Neural progenitor cell (in vitro differentiated cells): ENCODE measurements around the gene CACNB1. TPM values are rescaled to one million over a fixed set of nuclear protein-coding genes. Genes with fewer than 3 reads are reported as not detected.

Source experiments
- DNase-seq: peaks from one replicate; pipeline ENCODE4 v3.0.0-alpha.2; 2016; ENCODE audit warnings: low spot score
- H2AFZ ChIP-seq: fragments of 200-600 bp; sonication (generic); replicated peaks from 2 replicates; pipeline ENCODE4 v1.6.1; 2016; ENCODE audit warnings: antibody characterized with exemption
- H3F3A ChIP-seq: fragments of 200-600 bp; sonication (generic); 2 replicates; pipeline ENCODE4 v1.6.1; 2016; ENCODE audit warnings: antibody characterized with exemption, low read depth
- H3K27ac ChIP-seq: fragments of 200-600 bp; sonication (generic); 2 replicates; pipeline ENCODE4 v1.5.1; 2016; ENCODE audit warnings: mild to moderate bottlenecking
- H3K27me3 ChIP-seq: fragments of 200-600 bp; sonication (generic); 2 replicates; pipeline ENCODE4 v1.6.1; 2016; ENCODE audit warnings: mild to moderate bottlenecking, moderate library complexity
- H3K36me3 ChIP-seq: fragments of 200-600 bp; sonication (generic); 2 replicates; pipeline ENCODE4 v1.5.1; 2016
- H3K4me1 ChIP-seq: fragments of 200-600 bp; sonication (generic); 2 replicates; pipeline ENCODE4 v1.6.1; 2016; ENCODE audit warnings: mixed run types
- H3K4me2 ChIP-seq: fragments of 200-600 bp; sonication (generic); 2 replicates; pipeline ENCODE4 v1.6.1; 2016
- H3K4me3 ChIP-seq: fragments of 200-600 bp; sonication (generic); 2 replicates; pipeline ENCODE4 v1.5.1; 2016
- H3K79me2 ChIP-seq: fragments of 200-600 bp; sonication (generic); 2 replicates; pipeline ENCODE4 v1.6.1; 2016; ENCODE audit warnings: low read depth
- H3K9ac ChIP-seq: fragments of 200-600 bp; sonication (generic); 2 replicates; pipeline ENCODE4 v1.6.1; 2016
- H3K9me3 ChIP-seq: fragments of 200-600 bp; sonication (generic); 2 replicates; pipeline ENCODE4 v1.5.1; 2016; ENCODE audit warnings: low read depth
- H4K20me1 ChIP-seq: fragments of 200-600 bp; sonication (generic); 2 replicates; pipeline ENCODE4 v1.6.1; 2016; ENCODE audit warnings: low read depth
- H3K27ac Mint-ChIP-seq: 3 replicates; pipeline ENCODE4 v1.8.0; 2021; ENCODE audit warnings: mixed read lengths
- H3K27me3 Mint-ChIP-seq: 2 replicates; pipeline ENCODE4 v1.8.0; 2022; ENCODE audit warnings: low read depth, mild to moderate bottlenecking, inconsistent platforms, moderate library complexity, mixed read lengths; ENCODE audit not compliant: insufficient read depth
- H3K36me3 Mint-ChIP-seq: 3 replicates; pipeline ENCODE4 v1.8.0; 2021; ENCODE audit warnings: mixed read lengths
- H3K4me1 Mint-ChIP-seq: 3 replicates; pipeline ENCODE4 v1.8.0; 2021; ENCODE audit warnings: mixed read lengths
- H3K4me3 Mint-ChIP-seq: 3 replicates; pipeline ENCODE4 v1.8.0; 2021; ENCODE audit warnings: mild to moderate bottlenecking, moderate library complexity, mixed read lengths
- H3K9me3 Mint-ChIP-seq: 3 replicates; pipeline ENCODE4 v1.8.0; 2020; ENCODE audit warnings: mixed read lengths
- EZH2 ChIP-seq: fragments of 200-600 bp; sonication (generic); IDR thresholded peaks from 2 replicates; pipeline ENCODE4 v1.6.1; 2017; ENCODE audit warnings: antibody characterized with exemption, mild to moderate bottlenecking, moderate library complexity
- EZH2phosphoT487 ChIP-seq: fragments of 200-600 bp; sonication (generic); IDR thresholded peaks from 2 replicates; pipeline ENCODE4 v1.6.1; 2017; ENCODE audit warnings: antibody characterized with exemption
- total RNA-seq: library from RNA; depleted of rRNA; stranded (reverse); fragments of >200 nt; gene quantifications from 2 replicates; pipeline ENCODE4 v1.2.3, GENCODE V29; 2015; ENCODE audit warnings: low replicate concordance
- TF ChIP-seq, protein P1 (sequence below): fragments of 200-600 bp; sonication (generic); IDR thresholded peaks from 2 replicates; pipeline ENCODE4 v1.5.1; 2017; ENCODE audit warnings: antibody characterized with exemption, mild to moderate bottlenecking

CACNB1 gene
- total RNA-seq, 1 donor from 2014 or later = 6.3 TPM

DNA sequence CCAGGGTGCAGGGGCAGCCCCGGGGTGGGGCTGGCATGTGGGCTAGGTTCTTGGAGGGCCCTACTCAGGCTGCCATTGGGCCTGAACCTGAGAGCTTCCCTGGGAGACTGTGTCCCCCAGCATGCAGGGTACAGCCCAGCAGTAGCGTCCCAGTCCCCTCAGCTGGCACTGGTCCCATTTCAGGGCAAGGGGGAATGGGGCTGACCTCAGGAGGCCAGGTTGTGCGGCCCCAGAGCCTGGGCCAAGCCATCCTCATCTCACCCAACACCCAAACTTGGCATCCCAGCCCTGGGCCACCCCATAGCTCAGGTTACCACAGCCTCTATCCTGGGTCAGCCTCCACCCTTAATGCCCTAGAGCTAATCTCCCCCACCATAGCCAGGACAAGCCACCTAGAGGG lies 52.3 kb downstream of the CACNB1 start:
- H3K27me3 Mint-ChIP-seq = peaks cover 31% of the 10 kb centered on the region
- peaks cover 3% of the 10 kb centered on the region for H3K4me1 Mint-ChIP-seq
- Histone ChIP-seq H3K4me1 (no peaks in the 10 kb centered on the region), H3K27ac (no peak overlapping the region), H3K79me2 (no peaks in the 10 kb centered on the region), H3K36me3 (no peaks in the 10 kb centered on the region), H3K4me2 (no peak overlapping the region), H3F3A (peaks cover 6% of the 10 kb centered on the region), H3K27me3 (peaks cover 14% of the 10 kb centered on the region), H2AFZ (no peak overlapping the region), H3K9me3 (no peaks in the 10 kb centered on the region), H3K4me3 (no peak overlapping the region), H4K20me1 (no peaks in the 10 kb centered on the region), H3K9ac (no peak overlapping the region)
- no peaks in the 10 kb centered on the region for H3K36me3 Mint-ChIP-seq
- DNase-seq = no peak
- TF ChIP-seq, protein P1, sequence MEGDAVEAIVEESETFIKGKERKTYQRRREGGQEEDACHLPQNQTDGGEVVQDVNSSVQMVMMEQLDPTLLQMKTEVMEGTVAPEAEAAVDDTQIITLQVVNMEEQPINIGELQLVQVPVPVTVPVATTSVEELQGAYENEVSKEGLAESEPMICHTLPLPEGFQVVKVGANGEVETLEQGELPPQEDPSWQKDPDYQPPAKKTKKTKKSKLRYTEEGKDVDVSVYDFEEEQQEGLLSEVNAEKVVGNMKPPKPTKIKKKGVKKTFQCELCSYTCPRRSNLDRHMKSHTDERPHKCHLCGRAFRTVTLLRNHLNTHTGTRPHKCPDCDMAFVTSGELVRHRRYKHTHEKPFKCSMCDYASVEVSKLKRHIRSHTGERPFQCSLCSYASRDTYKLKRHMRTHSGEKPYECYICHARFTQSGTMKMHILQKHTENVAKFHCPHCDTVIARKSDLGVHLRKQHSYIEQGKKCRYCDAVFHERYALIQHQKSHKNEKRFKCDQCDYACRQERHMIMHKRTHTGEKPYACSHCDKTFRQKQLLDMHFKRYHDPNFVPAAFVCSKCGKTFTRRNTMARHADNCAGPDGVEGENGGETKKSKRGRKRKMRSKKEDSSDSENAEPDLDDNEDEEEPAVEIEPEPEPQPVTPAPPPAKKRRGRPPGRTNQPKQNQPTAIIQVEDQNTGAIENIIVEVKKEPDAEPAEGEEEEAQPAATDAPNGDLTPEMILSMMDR = no peak
- no peak for TF ChIP-seq EZH2
- H3K4me3 Mint-ChIP-seq = peak overlapping the region; percentile 18
- H3K27ac Mint-ChIP-seq = no peak overlapping the region
- no peaks in the 10 kb centered on the region for H3K9me3 Mint-ChIP-seq

DNA sequence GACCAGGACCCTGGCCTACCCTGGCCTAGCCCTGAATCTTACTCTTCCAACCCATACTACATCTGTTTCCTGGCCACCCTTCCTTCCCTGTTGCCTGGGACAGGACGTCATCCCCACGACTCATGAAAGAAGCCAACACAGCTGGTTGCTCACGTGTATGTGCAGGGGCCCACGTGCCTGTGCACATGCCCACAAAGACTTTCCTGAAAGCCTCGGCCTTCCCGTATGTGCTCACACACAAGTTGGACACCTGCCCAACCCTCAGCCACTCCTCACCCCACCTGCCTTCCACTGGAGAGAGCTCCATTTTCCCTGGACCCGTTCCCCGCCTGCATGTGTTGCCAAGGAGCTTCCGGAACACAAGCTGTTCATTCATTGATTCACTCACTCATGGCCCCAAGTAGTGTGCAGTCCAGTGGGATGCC lies 53.0 kb downstream of the CACNB1 start:
- Mint-ChIP-seq H3K4me3 (no peak overlapping the region), H3K27ac (no peak overlapping the region), H3K36me3 (no peaks in the 10 kb centered on the region), H3K4me1 (peaks cover 2% of the 10 kb centered on the region), H3K27me3 (peaks cover 24% of the 10 kb centered on the region), H3K9me3 (no peaks in the 10 kb centered on the region)
- no peak overlapping the region for H3K4me3 ChIP-seq
- no peak overlapping the region for H2AFZ ChIP-seq
- no peaks in the 10 kb centered on the region for H3K79me2 ChIP-seq
- H3K36me3 ChIP-seq = no peaks in the 10 kb centered on the region
- H3K4me1 ChIP-seq = no peaks in the 10 kb centered on the region
- H3K27ac ChIP-seq = no peak overlapping the region
- TF ChIP-seq, protein P1 = no peak
- TF ChIP-seq EZH2 (no peak), EZH2phosphoT487 (no peak)
- DNase-seq = no peak
- H3K9me3 ChIP-seq = no peaks in the 10 kb centered on the region
- peaks cover 6% of the 10 kb centered on the region for H3F3A ChIP-seq
- no peak overlapping the region for H3K4me2 ChIP-seq
- no peak overlapping the region for H3K9ac ChIP-seq
- H4K20me1 ChIP-seq = no peaks in the 10 kb centered on the region
- H3K27me3 ChIP-seq = peaks cover 7% of the 10 kb centered on the region

DNA sequence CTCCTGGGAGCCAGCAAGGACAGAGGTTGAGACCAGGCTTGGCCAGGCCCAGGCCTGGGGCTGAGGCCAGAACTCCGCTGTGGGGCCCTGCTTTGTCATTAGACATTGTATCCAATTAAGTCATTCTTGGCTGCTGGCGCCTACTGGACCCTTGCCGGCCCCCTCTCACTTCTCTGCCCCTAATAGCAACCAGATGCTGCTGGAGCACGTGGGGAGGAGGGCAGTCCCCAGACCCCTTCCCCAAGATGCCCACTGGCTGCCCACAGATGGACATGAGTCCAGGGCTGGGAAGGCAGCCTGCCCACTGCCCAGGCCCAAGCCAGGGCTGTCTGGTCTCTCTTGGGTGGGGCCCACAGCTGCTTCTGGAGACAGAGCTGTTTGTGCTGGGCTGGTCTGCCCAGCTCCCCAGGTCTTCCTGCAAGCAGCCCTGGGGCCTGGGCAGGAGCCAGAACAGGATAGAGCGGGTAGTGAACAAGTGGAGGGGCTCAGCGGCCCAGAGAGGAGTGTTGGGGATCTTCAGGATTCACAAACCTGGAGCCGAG lies 53.8 kb downstream of the CACNB1 start:
- Histone ChIP-seq H3K36me3 (no peaks in the 10 kb centered on the region), H3K4me2 (no peak overlapping the region), H3K27me3 (no peaks in the 10 kb centered on the region), H4K20me1 (no peaks in the 10 kb centered on the region), H3K9ac (no peak overlapping the region), H3K79me2 (no peaks in the 10 kb centered on the region), H3K9me3 (no peaks in the 10 kb centered on the region), H3K4me3 (no peak overlapping the region), H3K4me1 (no peaks in the 10 kb centered on the region), H3K27ac (no peak overlapping the region), H3F3A (peaks cover 6% of the 10 kb centered on the region), H2AFZ (no peak overlapping the region)
- H3K9me3 Mint-ChIP-seq = no peaks in the 10 kb centered on the region
- no peak overlapping the region for H3K4me3 Mint-ChIP-seq
- no peak for DNase-seq
- no peaks in the 10 kb centered on the region for H3K36me3 Mint-ChIP-seq
- TF ChIP-seq EZH2phosphoT487 (no peak), EZH2 (no peak)
- TF ChIP-seq, protein P1 = no peak
- H3K27me3 Mint-ChIP-seq = peaks cover 19% of the 10 kb centered on the region
- H3K4me1 Mint-ChIP-seq = peaks cover 5% of the 10 kb centered on the region
- no peak overlapping the region for H3K27ac Mint-ChIP-seq
